Activated naive CD8-positive, alpha-beta T cell treated with anti-CD3 and anti-CD28 coated beads, Interleukin-2, amount 50 U/mL, for 24 hours (primary cell): ENCODE results near the gene OR10H1.
"Not testable (repeated sequence)": the region's sequence is repeated elsewhere in the genome, so short reads cannot be mapped to it uniquely, and the experiment has no call there.

ENCODE experiments used
- ATAC-seq: fragments of 150-1000 bp; cut with Tn5 transposase; one replicate; pipeline ENCODE4 v1.10.0; 2021
- DNase-seq: peaks from one replicate; pipeline ENCODE4 v3.0.0; 2021
- H3K27ac Mint-ChIP-seq: one replicate; pipeline ENCODE4 v1.8.0; 2021; ENCODE audit warnings: mild to moderate bottlenecking, mixed read lengths
- H3K27me3 Mint-ChIP-seq: one replicate; pipeline ENCODE4 v1.8.0; 2021; ENCODE audit warnings: mixed read lengths
- H3K36me3 Mint-ChIP-seq: one replicate; pipeline ENCODE4 v1.8.0; 2021; ENCODE audit warnings: low read depth, mixed read lengths
- H3K4me1 Mint-ChIP-seq: one replicate; pipeline ENCODE4 v1.8.0; 2021; ENCODE audit warnings: mixed read lengths
- H3K4me3 Mint-ChIP-seq: one replicate; pipeline ENCODE4 v1.8.0; 2021; ENCODE audit warnings: mild to moderate bottlenecking, moderate library complexity, mixed read lengths
- H3K9me3 Mint-ChIP-seq: one replicate; pipeline ENCODE4 v1.8.0; 2021; ENCODE audit warnings: mixed read lengths

The OR10H1 gene

GRCh38 chr19:15815306-15815705 lies at the start of gene OR10H1:
Gene OR10H1, minus strand, starts transcription at chr19:15815664. Its CDS starts 7,627 bp downstream, at chr19:15808037.
- Mint-ChIP-seq H3K4me3 (no peak within 1 kb of the TSS), H3K4me1 (peaks cover 7% of the 10 kb centered on the region), H3K27me3 (peaks cover 11% of the 10 kb centered on the region), H3K9me3 (no peaks in the 10 kb centered on the region), H3K36me3 (no peaks in the 10 kb centered on the region), H3K27ac (no peak within 1 kb of the TSS)
- DNase-seq (no peak), ATAC-seq (no peak)

GRCh38 chr19:15864824-15865223 lies 49.4 kb upstream of the OR10H1 start:
- Mint-ChIP-seq H3K9me3 (no peaks in the 10 kb centered on the region), H3K4me1 (no peaks in the 10 kb centered on the region), H3K27me3 (no peaks in the 10 kb centered on the region), H3K36me3 (no peaks in the 10 kb centered on the region), H3K27ac (no peak overlapping the region), H3K4me3 (no peak overlapping the region)
- DNase-seq = no peak
- no peak for ATAC-seq

GRCh38 chr19:15863272-15863671 lies 47.8 kb upstream of the OR10H1 start:
- Mint-ChIP-seq H3K4me1 (no peaks in the 10 kb centered on the region), H3K36me3 (no peaks in the 10 kb centered on the region), H3K27me3 (no peaks in the 10 kb centered on the region), H3K4me3 (no peak overlapping the region), H3K9me3 (no peaks in the 10 kb centered on the region), H3K27ac (no peak overlapping the region)
- no peak for DNase-seq
- ATAC-seq = no peak

- Mint-ChIP-seq H3K27me3 (no peaks in the 10 kb centered on the region), H3K27ac (no peak overlapping the region), H3K36me3 (no peaks in the 10 kb centered on the region), H3K4me1 (no peaks in the 10 kb centered on the region), H3K4me3 (no peak overlapping the region), H3K9me3 (no peaks in the 10 kb centered on the region)
- no peak for ATAC-seq
- no peak for DNase-seq
These were observed 47.0 kb upstream of the OR10H1 start for GRCh38 chr19:15862444-15862843.

- no peaks in the 10 kb centered on the region for H3K27me3 Mint-ChIP-seq
- no peak for ATAC-seq
These were observed 45.1 kb upstream of the OR10H1 start for GRCh38 chr19:15860522-15860921.

GRCh38 chr19:15859187-15859586 lies 43.7 kb upstream of the OR10H1 start:
- H3K4me1 Mint-ChIP-seq = no peaks in the 10 kb centered on the region
- H3K27ac Mint-ChIP-seq = no peak overlapping the region
- no peak overlapping the region for H3K4me3 Mint-ChIP-seq
- no peak for DNase-seq
- no peaks in the 10 kb centered on the region for H3K9me3 Mint-ChIP-seq
- no peaks in the 10 kb centered on the region for H3K27me3 Mint-ChIP-seq
- ATAC-seq = no peak
- H3K36me3 Mint-ChIP-seq = no peaks in the 10 kb centered on the region

More at GRCh38 chr19:15860522-15860921, 45.1 kb upstream of the OR10H1 start:
- no peak for DNase-seq
- no peaks in the 10 kb centered on the region for H3K4me1 Mint-ChIP-seq
- no peak overlapping the region for H3K4me3 Mint-ChIP-seq
- H3K9me3 Mint-ChIP-seq = no peaks in the 10 kb centered on the region
- H3K36me3 Mint-ChIP-seq = no peaks in the 10 kb centered on the region
- H3K27ac Mint-ChIP-seq = no peak overlapping the region

- Mint-ChIP-seq H3K27me3 (no peaks in the 10 kb centered on the region), H3K4me3 (no peak overlapping the region), H3K36me3 (no peaks in the 10 kb centered on the region), H3K4me1 (no peaks in the 10 kb centered on the region), H3K9me3 (no peaks in the 10 kb centered on the region), H3K27ac (no peak overlapping the region)
- DNase-seq (no peak), ATAC-seq (no peak)
These were observed 34.9 kb upstream of the OR10H1 start for GRCh38 chr19:15850385-15850784.

- Mint-ChIP-seq H3K27ac (no peak overlapping the region), H3K4me1 (peaks cover 17% of the 10 kb centered on the region), H3K4me3 (no peak overlapping the region), H3K27me3 (no peaks in the 10 kb centered on the region), H3K36me3 (no peaks in the 10 kb centered on the region), H3K9me3 (no peaks in the 10 kb centered on the region)
- no peak for ATAC-seq
- DNase-seq = no peak
These were observed 31.5 kb upstream of the OR10H1 start for GRCh38 chr19:15846923-15847322.

- Mint-ChIP-seq H3K4me1 (peaks cover 20% of the 10 kb centered on the region), H3K27ac (peak overlapping the region; percentile 17)
- H3K27me3 Mint-ChIP-seq, H3K36me3 Mint-ChIP-seq, ATAC-seq, DNase-seq, H3K9me3 Mint-ChIP-seq, H3K4me3 Mint-ChIP-seq: not testable (repeated sequence)
These were observed 28.4 kb upstream of the OR10H1 start for GRCh38 chr19:15843894-15844222.

GRCh38 chr19:15843203-15843893 lies 27.9 kb upstream of the OR10H1 start:
- Mint-ChIP-seq H3K27ac (peak overlapping the region; percentile 17), H3K36me3 (no peaks in the 10 kb centered on the region), H3K4me1 (peaks cover 22% of the 10 kb centered on the region), H3K27me3 (no peaks in the 10 kb centered on the region), H3K4me3 (no peak overlapping the region), H3K9me3 (no peaks in the 10 kb centered on the region)
- DNase-seq (no peak), ATAC-seq (no peak)

- Mint-ChIP-seq H3K27ac (no peak overlapping the region), H3K27me3 (no peaks in the 10 kb centered on the region), H3K36me3 (no peaks in the 10 kb centered on the region), H3K4me3 (no peak overlapping the region), H3K9me3 (no peaks in the 10 kb centered on the region), H3K4me1 (peaks cover 29% of the 10 kb centered on the region)
- ATAC-seq (no peak), DNase-seq (peak; percentile 17)
These were observed 26.6 kb upstream of the OR10H1 start for GRCh38 chr19:15841875-15842569.

- ATAC-seq = no peak
- peaks cover 35% of the 10 kb centered on the region for H3K4me1 Mint-ChIP-seq
These were observed 25.4 kb upstream of the OR10H1 start for GRCh38 chr19:15840833-15841232.

GRCh38 chr19:15839888-15840287 lies 24.4 kb upstream of the OR10H1 start:
- not testable (repeated sequence) for H3K36me3 Mint-ChIP-seq, H3K9me3 Mint-ChIP-seq
- peaks cover 40% of the 10 kb centered on the region for H3K4me1 Mint-ChIP-seq

More at GRCh38 chr19:15840833-15841232, 25.4 kb upstream of the OR10H1 start:
- H3K36me3 Mint-ChIP-seq = no peaks in the 10 kb centered on the region
- DNase-seq = no peak
- H3K27ac Mint-ChIP-seq = no peak overlapping the region
- H3K27me3 Mint-ChIP-seq = no peaks in the 10 kb centered on the region
- no peaks in the 10 kb centered on the region for H3K9me3 Mint-ChIP-seq
- no peak overlapping the region for H3K4me3 Mint-ChIP-seq

GRCh38 chr19:15838351-15838750 lies 22.9 kb upstream of the OR10H1 start:
- no peak overlapping the region for H3K27ac Mint-ChIP-seq
- H3K4me3 Mint-ChIP-seq = no peak overlapping the region
- H3K4me1 Mint-ChIP-seq = peaks cover 29% of the 10 kb centered on the region
- DNase-seq (no peak), ATAC-seq (no peak)
- H3K36me3 Mint-ChIP-seq = no peaks in the 10 kb centered on the region
- no peaks in the 10 kb centered on the region for H3K27me3 Mint-ChIP-seq
- no peaks in the 10 kb centered on the region for H3K9me3 Mint-ChIP-seq

More at GRCh38 chr19:15839888-15840287, 24.4 kb upstream of the OR10H1 start:
- H3K27ac Mint-ChIP-seq, H3K4me3 Mint-ChIP-seq, H3K27me3 Mint-ChIP-seq, ATAC-seq, DNase-seq: not testable (repeated sequence)

GRCh38 chr19:15837221-15837731 lies 21.8 kb upstream of the OR10H1 start:
- Mint-ChIP-seq H3K4me3 (peak overlapping the region; percentile 93), H3K27me3 (no peaks in the 10 kb centered on the region), H3K27ac (peak overlapping the region; percentile 98), H3K4me1 (peaks cover 24% of the 10 kb centered on the region), H3K9me3 (no peaks in the 10 kb centered on the region), H3K36me3 (no peaks in the 10 kb centered on the region)
- ATAC-seq = no peak
- DNase-seq = no peak
